Head of caudate nucleus (tissue), 42 donors: ENCODE measurements around the gene PITX3.
"Not testable (repeated sequence)": the region's sequence is repeated elsewhere in the genome, so short reads cannot be mapped to it uniquely, and the experiment has no call there.

Source experiments
- DNase-seq, 42 donors: peaks; one replicate each; pipeline versions ENCODE4 v3.0.0 to v3.0.0-alpha.2; 2020 to 2021; ENCODE audit warnings: mixed read lengths in 7 of 42
- intact Hi-C: fragments of 100-400 bp; cut with DNase I; formaldehyde crosslinking; loops from one replicate; pipeline ENCODE4 v1.15.0; 2022

Gene PITX3

GRCh38 chr10:102231357-102232318, 9.7 kb downstream of the PITX3 start:
- intact Hi-C loops, result loop anchor here (2.0 kb wide), 1 partner anchor 121 kb away; no protein-coding TSS in a partner anchor
- DNase-seq, result peak in 5 of 42 donors; percentile 13 to 40 (median 31)

GRCh38 chr10:102230861-102231356, 10.4 kb downstream of the PITX3 start:
- DNase-seq, result peak in 1 of 42 donors; percentile 37

GRCh38 chr10:102230264-102230860, 10.9 kb downstream of the PITX3 start:
- intact Hi-C loops, result loop anchor here (2.0 kb wide), 1 partner anchor 122 kb away; no protein-coding TSS in a partner anchor
- DNase-seq, result peak in 1 of 42 donors; percentile 32

More at GRCh38 chr10:102230861-102231356, 10.4 kb downstream of the PITX3 start:
- intact Hi-C loops, result loop anchor here (2.0 kb wide), 1 partner anchor 122 kb away; no protein-coding TSS in a partner anchor

- peak; percentile 73 to 94 (median 88) for DNase-seq
- intact Hi-C loops, result loop anchor here (2.0 kb wide), 1 partner anchor 123 kb away; no protein-coding TSS in a partner anchor
Observed at GRCh38 chr10:102229810-102230263, 11.5 kb downstream of the PITX3 start.

GRCh38 chr10:102227050-102227449, 14.3 kb downstream of the PITX3 start:
- DNase-seq, result no peak
- intact Hi-C loops, result no loop called here

- intact Hi-C loops, result no loop called here
Observed at GRCh38 chr10:102226542-102226870, 14.8 kb downstream of the PITX3 start.

GRCh38 chr10:102225646-102226541, 15.4 kb downstream of the PITX3 start, which contains the start of gene ELOVL3:
ELOVL3 (plus strand) TSS chr10:102226299; CDS start chr10:102226549, 250 bp downstream.
- peak; percentile 84 to 97 (median 92) for DNase-seq
- intact Hi-C loops, result no loop called here

More at GRCh38 chr10:102226542-102226870, 14.8 kb downstream of the PITX3 start:
- DNase-seq, result no peak

- no peak for DNase-seq
- intact Hi-C loops, result no loop called here
Observed at GRCh38 chr10:102222797-102223196, 18.5 kb downstream of the PITX3 start.

GRCh38 chr10:102220612-102221011, 20.7 kb downstream of the PITX3 start:
- intact Hi-C loops, result no loop called here

GRCh38 chr10:102219370-102219769, 21.9 kb downstream of the PITX3 start:
- intact Hi-C loops, result no loop called here
- no peak for DNase-seq

More at GRCh38 chr10:102220612-102221011, 20.7 kb downstream of the PITX3 start:
- no peak for DNase-seq

GRCh38 chr10:102213599-102213998, 27.7 kb downstream of the PITX3 start:
- intact Hi-C loops, DNase-seq: not testable (repeated sequence)

GRCh38 chr10:102211615-102212299, 29.6 kb downstream of the PITX3 start:
- intact Hi-C loops, result no loop called here
- no peak for DNase-seq

GRCh38 chr10:102208311-102209035, 32.8 kb downstream of the PITX3 start:
- no peak for DNase-seq
- intact Hi-C loops, result no loop called here

- DNase-seq, result no peak
- intact Hi-C loops, result no loop called here
Observed at GRCh38 chr10:102202386-102202785, 38.9 kb downstream of the PITX3 start.

- intact Hi-C loops, result no loop called here
- no peak for DNase-seq
Observed at GRCh38 chr10:102200751-102201640, 40.3 kb downstream of the PITX3 start.

- no peak for DNase-seq
- intact Hi-C loops, result no loop called here
Observed at GRCh38 chr10:102198027-102198426, 43.3 kb downstream of the PITX3 start.
